DND-41 (cell line): Measurements from ENCODE around the gene DRC3.

ENCODE experiments used
- ATAC-seq: fragments of 200-7000 bp; cut with Tn5 transposase; 3 replicates; pipeline ENCODE4 v1.9.1; 2021; ENCODE audit warnings: low read depth; ENCODE audit not compliant: insufficient read depth
- DNase-seq: peaks from one replicate; pipeline ENCODE4 v3.0.0-alpha.2; 2020
- H2AFZ ChIP-seq: 2 replicates; pipeline ENCODE4 v1.6.0; 2012; ENCODE audit warnings: low read depth, low read length
- H3K27ac ChIP-seq: 2 replicates; pipeline ENCODE4 v1.5.1; 2012; ENCODE audit warnings: low read length, inconsistent platforms
- H3K27me3 ChIP-seq: fragments of 200-600 bp; sonication (generic); 2 replicates; pipeline ENCODE4 v1.6.0; 2012; ENCODE audit warnings: low read length, mild to moderate bottlenecking, inconsistent platforms; ENCODE audit not compliant: insufficient read depth, poor library complexity
- H3K36me3 ChIP-seq: 2 replicates; pipeline ENCODE4 v1.5.1; 2012; ENCODE audit warnings: low read length, inconsistent platforms; ENCODE audit not compliant: insufficient read depth
- H3K4me1 ChIP-seq: 2 replicates; pipeline ENCODE4 v1.5.1; 2012; ENCODE audit warnings: mild to moderate bottlenecking, low read length; ENCODE audit not compliant: insufficient read depth
- H3K4me2 ChIP-seq: 2 replicates; pipeline ENCODE4 v1.6.0; 2012; ENCODE audit warnings: mild to moderate bottlenecking, moderate library complexity, low read length, inconsistent platforms; ENCODE audit not compliant: insufficient read depth
- H3K4me3 ChIP-seq, 2 experiments: fragments of 200-600 bp in 1 of 2; shearing (Covaris generic) in 1 of 2; 2 replicates each; pipeline ENCODE4 v1.5.1; 2012 to 2016; ENCODE audit warnings: inconsistent platforms in 2 of 2, low read length in 2 of 2, mild to moderate bottlenecking in 2 of 2, low read depth in 1 of 2, moderate library complexity in 1 of 2
- H3K79me2 ChIP-seq: 2 replicates; pipeline ENCODE4 v1.6.0; 2012; ENCODE audit warnings: low read length, inconsistent platforms; ENCODE audit not compliant: insufficient read depth
- H3K9ac ChIP-seq: 2 replicates; pipeline ENCODE4 v1.6.0; 2012; ENCODE audit warnings: low read depth, mild to moderate bottlenecking, inconsistent platforms, low read length, moderate library complexity
- H3K9me3 ChIP-seq: 2 replicates; pipeline ENCODE4 v1.5.1; 2012; ENCODE audit warnings: low read length, moderate library complexity, mild to moderate bottlenecking, inconsistent platforms; ENCODE audit not compliant: insufficient read depth, severe bottlenecking
- H4K20me1 ChIP-seq: 2 replicates; pipeline ENCODE4 v1.6.0; 2012; ENCODE audit warnings: low read length; ENCODE audit not compliant: insufficient read depth
- EZH2 ChIP-seq: IDR thresholded peaks from 3 replicates; pipeline ENCODE4 v1.6.1; 2012; ENCODE audit warnings: borderline replicate concordance, low read depth, mild to moderate bottlenecking, moderate library complexity, low read length, inconsistent platforms; ENCODE audit not compliant: severe bottlenecking
- TF ChIP-seq, protein P1 (sequence below): IDR thresholded peaks from 2 replicates; pipeline ENCODE4 v1.5.1; 2012; ENCODE audit warnings: borderline replicate concordance, low read length, moderate library complexity, mild to moderate bottlenecking; ENCODE audit not compliant: poor library complexity, severe bottlenecking; ENCODE audit errors: extremely low read depth

The DRC3 gene

GRCh38 chr17:18055597-18055996 lies 82.9 kb downstream of the DRC3 start:
- Histone ChIP-seq H3K9ac (no peak overlapping the region), H3K27ac (no peak overlapping the region), H2AFZ (no peak overlapping the region), H3K9me3 (no peaks in the 10 kb centered on the region), H3K4me2 (no peak overlapping the region), H3K4me1 (no peaks in the 10 kb centered on the region), H3K27me3 (no peaks in the 10 kb centered on the region), H3K36me3 (peaks cover 60% of the 10 kb centered on the region), H4K20me1 (0 out of 2 replicates have a peak, but pooled peaks cover 2% of the 10 kb centered on the region), H3K4me3 (no peak overlapping the region), H3K79me2 (no peaks in the 10 kb centered on the region)
- ATAC-seq (no peak), DNase-seq (no peak)
- TF ChIP-seq, protein P1, sequence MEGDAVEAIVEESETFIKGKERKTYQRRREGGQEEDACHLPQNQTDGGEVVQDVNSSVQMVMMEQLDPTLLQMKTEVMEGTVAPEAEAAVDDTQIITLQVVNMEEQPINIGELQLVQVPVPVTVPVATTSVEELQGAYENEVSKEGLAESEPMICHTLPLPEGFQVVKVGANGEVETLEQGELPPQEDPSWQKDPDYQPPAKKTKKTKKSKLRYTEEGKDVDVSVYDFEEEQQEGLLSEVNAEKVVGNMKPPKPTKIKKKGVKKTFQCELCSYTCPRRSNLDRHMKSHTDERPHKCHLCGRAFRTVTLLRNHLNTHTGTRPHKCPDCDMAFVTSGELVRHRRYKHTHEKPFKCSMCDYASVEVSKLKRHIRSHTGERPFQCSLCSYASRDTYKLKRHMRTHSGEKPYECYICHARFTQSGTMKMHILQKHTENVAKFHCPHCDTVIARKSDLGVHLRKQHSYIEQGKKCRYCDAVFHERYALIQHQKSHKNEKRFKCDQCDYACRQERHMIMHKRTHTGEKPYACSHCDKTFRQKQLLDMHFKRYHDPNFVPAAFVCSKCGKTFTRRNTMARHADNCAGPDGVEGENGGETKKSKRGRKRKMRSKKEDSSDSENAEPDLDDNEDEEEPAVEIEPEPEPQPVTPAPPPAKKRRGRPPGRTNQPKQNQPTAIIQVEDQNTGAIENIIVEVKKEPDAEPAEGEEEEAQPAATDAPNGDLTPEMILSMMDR: no peak
- no peak for TF ChIP-seq EZH2

- TF ChIP-seq EZH2: no peak
- TF ChIP-seq, protein P1: no peak
- H3K27me3 ChIP-seq: no peaks in the 10 kb centered on the region
- no peak for ATAC-seq
- no peak overlapping the region for H3K4me3 ChIP-seq
- no peaks in the 10 kb centered on the region for H3K4me1 ChIP-seq
- H3K9me3 ChIP-seq: no peaks in the 10 kb centered on the region
- no peaks in the 10 kb centered on the region for H3K79me2 ChIP-seq
- 0 out of 2 replicates have a peak, but pooled peaks cover 2% of the 10 kb centered on the region for H4K20me1 ChIP-seq
- H3K4me2 ChIP-seq: no peak overlapping the region
- no peak overlapping the region for H3K9ac ChIP-seq
- H3K36me3 ChIP-seq: peaks cover 61% of the 10 kb centered on the region
- DNase-seq: no peak
- H2AFZ ChIP-seq: no peak overlapping the region
- no peak overlapping the region for H3K27ac ChIP-seq
These were observed 83.6 kb downstream of the DRC3 start for GRCh38 chr17:18056214-18056613.

DNA sequence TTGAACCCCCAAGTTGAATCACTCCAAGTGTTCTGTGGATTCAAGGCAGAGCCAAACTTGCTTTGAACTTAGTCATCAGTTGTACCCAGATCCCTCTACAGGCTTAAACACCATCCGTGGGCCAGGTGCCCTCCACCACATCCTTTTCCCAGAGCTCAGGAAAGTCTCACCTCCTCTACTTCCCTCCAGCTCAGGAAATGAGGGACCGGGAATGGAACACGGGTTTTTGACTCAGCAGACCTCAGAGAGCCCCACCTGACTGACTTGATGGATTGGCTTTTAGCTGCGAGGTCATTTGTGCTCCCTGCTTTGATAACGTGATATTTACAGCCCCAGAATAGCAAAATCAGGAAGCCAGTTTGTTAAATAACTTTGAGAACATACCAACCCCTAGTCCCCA lies 86.6 kb downstream of the DRC3 start:
- 0 out of 2 replicates have a peak, but pooled peaks cover 2% of the 10 kb centered on the region for H4K20me1 ChIP-seq
- no peaks in the 10 kb centered on the region for H3K4me1 ChIP-seq
- H3K9me3 ChIP-seq: no peaks in the 10 kb centered on the region
- DNase-seq (no peak), ATAC-seq (no peak)
- no peak overlapping the region for H3K27ac ChIP-seq
- H3K27me3 ChIP-seq: no peaks in the 10 kb centered on the region
- H2AFZ ChIP-seq: no peak overlapping the region
- H3K79me2 ChIP-seq: no peaks in the 10 kb centered on the region
- H3K4me3 ChIP-seq: no peak overlapping the region
- no peak overlapping the region for H3K9ac ChIP-seq
- peaks cover 73% of the 10 kb centered on the region for H3K36me3 ChIP-seq
- TF ChIP-seq, protein P1: no peak
- no peak for TF ChIP-seq EZH2
- no peak overlapping the region for H3K4me2 ChIP-seq

GRCh38 chr17:18064053-18064452 lies 91.4 kb downstream of the DRC3 start:
- ATAC-seq: no peak

More at GRCh38 chr17:18064053-18064452, 91.4 kb downstream of the DRC3 start:
- Histone ChIP-seq H3K4me2 (no peak overlapping the region), H3K9me3 (no peaks in the 10 kb centered on the region), H2AFZ (no peak overlapping the region), H3K27ac (no peak overlapping the region), H3K4me3 (no peak overlapping the region), H3K36me3 (peaks cover 71% of the 10 kb centered on the region), H3K79me2 (no peaks in the 10 kb centered on the region), H4K20me1 (no peaks in the 10 kb centered on the region), H3K27me3 (no peaks in the 10 kb centered on the region), H3K4me1 (no peaks in the 10 kb centered on the region), H3K9ac (no peak overlapping the region)
- TF ChIP-seq, protein P1: no peak
- no peak for TF ChIP-seq EZH2
- no peak for DNase-seq
